Tibial artery (tissue), 4 donors: Measurements from ENCODE around the gene FRY.
A peak's percentile ranks its signal among the peaks of the same experiment; 100 is the strongest.

Experiments used
- DNase-seq, 2 donors: peaks; one replicate each; pipeline ENCODE4 v3.0.0-alpha.2; 2019
- H3K27ac ChIP-seq, 2 donors: fragments of 200-600 bp; sonication (generic) in 1 of 2; 1 replicate in 1 of 2; 2 replicates in 1 of 2; pipeline ENCODE4 v1.5.1; 2018 to 2019; ENCODE audit warnings: mild to moderate bottlenecking in 1 of 2
- H3K27me3 ChIP-seq, 2 donors: fragments of 200-600 bp; sonication (generic) in 1 of 2; one replicate each; pipeline versions ENCODE4 v1.5.1 to v1.6.0; 2016 to 2019
- H3K36me3 ChIP-seq, 3 donors: fragments of 200-600 bp; sonication (generic) in 2 of 3; one replicate each; pipeline ENCODE4 v1.5.1; 2016 to 2019; ENCODE audit warnings: mild to moderate bottlenecking in 2 of 3
- H3K4me1 ChIP-seq, 4 donors: fragments of 200-600 bp; sonication (generic) in 2 of 4; 1 replicate in 3 of 4; 2 replicates in 1 of 4; pipeline ENCODE4 v1.5.1; 2016 to 2019
- H3K4me3 ChIP-seq, 2 donors: fragments of 200-600 bp; sonication (generic) in 1 of 2; 1 replicate in 1 of 2; 2 replicates in 1 of 2; pipeline ENCODE4 v1.5.1; 2018 to 2019; ENCODE audit warnings: mild to moderate bottlenecking in 2 of 2
- H3K9me3 ChIP-seq, 3 donors: fragments of 200-600 bp; sonication (generic) in 1 of 3; one replicate each; pipeline ENCODE4 v1.5.1; 2016 to 2019
- intact Hi-C: fragments of 100-400 bp; cut with DNase I; formaldehyde crosslinking; loops from one replicate; pipeline ENCODE4 v1.15.0; 2023; ENCODE audit warnings: low total_unique reads
- TF ChIP-seq, protein P1 (sequence below), 2 experiments: fragments of 200-600 bp in 1 of 2; fragments of 450-650 bp in 1 of 2; IDR thresholded peaks; one replicate each; pipeline ENCODE4 v1.5.1; 2017 to 2019; ENCODE audit warnings: antibody characterized with exemption in 2 of 2, mild to moderate bottlenecking in 1 of 2, moderate library complexity in 1 of 2

Gene FRY

DNA sequence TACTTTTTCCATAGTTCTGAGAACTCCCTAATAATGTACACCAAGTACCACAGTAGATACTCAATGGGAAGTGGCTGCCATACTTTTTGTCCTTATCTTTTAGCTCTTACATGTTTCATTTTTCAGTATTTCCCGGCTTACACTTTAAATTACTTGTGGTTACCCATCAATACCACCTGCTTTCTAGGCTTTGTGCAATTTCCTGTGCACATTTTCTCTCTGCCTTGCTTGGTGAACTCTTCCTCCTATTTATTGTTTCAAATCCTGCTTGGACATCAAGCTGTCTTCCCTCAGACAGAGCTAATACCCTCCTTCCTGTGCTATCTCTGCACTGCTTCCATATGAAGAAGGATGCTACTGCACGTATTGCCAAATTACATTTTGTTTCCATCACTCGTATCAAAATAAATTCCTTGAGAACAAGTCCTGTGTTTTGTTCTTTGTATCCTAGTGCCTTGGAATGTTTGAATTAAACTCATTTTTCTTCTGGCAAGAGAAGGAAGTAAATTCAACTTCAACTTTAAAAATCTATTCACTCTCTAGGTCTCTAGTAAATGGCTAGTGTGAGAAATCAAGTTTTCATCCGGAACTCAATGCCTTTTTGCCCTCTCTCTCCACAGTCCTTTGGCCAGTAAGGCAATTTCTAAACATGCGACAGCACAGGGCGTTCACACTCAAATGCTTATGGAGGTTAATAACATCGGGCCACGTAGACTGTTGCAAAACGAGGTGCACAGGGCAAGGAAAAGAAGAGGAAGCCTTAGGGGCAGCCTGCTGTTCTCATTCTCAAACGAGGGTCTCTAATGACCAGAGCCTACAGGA is 277.9 kb downstream of the FRY start:
- Histone ChIP-seq H3K36me3 (no peaks in the 10 kb centered on the region), H3K4me3 (peak overlapping the region; percentile 31 to 36), H3K9me3 (no peaks in the 10 kb centered on the region), H3K27ac (peak overlapping the region; percentile 14 to 54), H3K27me3 (no peaks in the 10 kb centered on the region), H3K4me1 (peaks cover 0 to 12% (median 4%) of the 10 kb centered on the region in 4 donors)
- DNase-seq: no peak
- intact Hi-C loops: loop anchor here (2.0 to 10.0 kb wide), 3 partner anchors 65 to 465 kb away; no protein-coding TSS in a partner anchor
- TF ChIP-seq, protein P1, sequence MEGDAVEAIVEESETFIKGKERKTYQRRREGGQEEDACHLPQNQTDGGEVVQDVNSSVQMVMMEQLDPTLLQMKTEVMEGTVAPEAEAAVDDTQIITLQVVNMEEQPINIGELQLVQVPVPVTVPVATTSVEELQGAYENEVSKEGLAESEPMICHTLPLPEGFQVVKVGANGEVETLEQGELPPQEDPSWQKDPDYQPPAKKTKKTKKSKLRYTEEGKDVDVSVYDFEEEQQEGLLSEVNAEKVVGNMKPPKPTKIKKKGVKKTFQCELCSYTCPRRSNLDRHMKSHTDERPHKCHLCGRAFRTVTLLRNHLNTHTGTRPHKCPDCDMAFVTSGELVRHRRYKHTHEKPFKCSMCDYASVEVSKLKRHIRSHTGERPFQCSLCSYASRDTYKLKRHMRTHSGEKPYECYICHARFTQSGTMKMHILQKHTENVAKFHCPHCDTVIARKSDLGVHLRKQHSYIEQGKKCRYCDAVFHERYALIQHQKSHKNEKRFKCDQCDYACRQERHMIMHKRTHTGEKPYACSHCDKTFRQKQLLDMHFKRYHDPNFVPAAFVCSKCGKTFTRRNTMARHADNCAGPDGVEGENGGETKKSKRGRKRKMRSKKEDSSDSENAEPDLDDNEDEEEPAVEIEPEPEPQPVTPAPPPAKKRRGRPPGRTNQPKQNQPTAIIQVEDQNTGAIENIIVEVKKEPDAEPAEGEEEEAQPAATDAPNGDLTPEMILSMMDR (IDR thresholded peaks at IDR 0.05): no peak

DNA sequence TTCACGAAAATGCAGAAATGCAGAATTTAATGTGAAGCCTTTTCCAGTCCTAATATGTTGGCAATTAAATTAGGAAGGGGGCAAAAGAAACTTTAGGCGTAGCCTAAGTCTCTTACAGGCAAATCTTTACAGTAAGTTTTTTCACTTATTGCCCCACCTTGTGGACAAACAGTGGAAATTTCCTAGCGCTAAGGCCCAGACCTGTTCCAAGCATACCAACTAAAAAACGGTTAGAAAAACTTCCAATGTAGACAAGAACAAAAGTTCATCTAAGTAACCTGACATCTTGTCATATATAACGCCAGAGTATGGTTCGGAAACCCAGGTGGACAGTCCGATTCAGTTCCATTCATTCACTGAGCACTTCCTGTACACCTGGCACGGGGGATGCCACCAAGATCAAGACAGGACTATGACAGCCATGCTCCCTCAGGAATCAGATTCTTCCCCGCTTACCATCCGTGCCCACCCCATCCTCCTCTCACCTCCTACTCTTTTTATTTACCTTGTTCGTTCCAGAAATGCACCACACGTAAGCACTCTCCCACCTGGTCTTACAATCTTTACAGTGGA is 278.6 kb downstream of the FRY start:
- DNase-seq: no peak
- H3K36me3 ChIP-seq: no peaks in the 10 kb centered on the region
- H3K27ac ChIP-seq: peak overlapping the region; percentile 14 to 54
- peak overlapping the region; percentile 31 to 36 for H3K4me3 ChIP-seq
- intact Hi-C loops: loop anchor here (2.0 to 10.0 kb wide), 2 partner anchors 399 to 465 kb away; no protein-coding TSS in a partner anchor
- peaks cover 0 to 14% (median 8%) of the 10 kb centered on the region in 4 donors for H3K4me1 ChIP-seq
- TF ChIP-seq, protein P1 (IDR thresholded peaks at IDR 0.05): peak; percentile 69 to 88
- H3K9me3 ChIP-seq: no peaks in the 10 kb centered on the region
- H3K27me3 ChIP-seq: no peaks in the 10 kb centered on the region

DNA sequence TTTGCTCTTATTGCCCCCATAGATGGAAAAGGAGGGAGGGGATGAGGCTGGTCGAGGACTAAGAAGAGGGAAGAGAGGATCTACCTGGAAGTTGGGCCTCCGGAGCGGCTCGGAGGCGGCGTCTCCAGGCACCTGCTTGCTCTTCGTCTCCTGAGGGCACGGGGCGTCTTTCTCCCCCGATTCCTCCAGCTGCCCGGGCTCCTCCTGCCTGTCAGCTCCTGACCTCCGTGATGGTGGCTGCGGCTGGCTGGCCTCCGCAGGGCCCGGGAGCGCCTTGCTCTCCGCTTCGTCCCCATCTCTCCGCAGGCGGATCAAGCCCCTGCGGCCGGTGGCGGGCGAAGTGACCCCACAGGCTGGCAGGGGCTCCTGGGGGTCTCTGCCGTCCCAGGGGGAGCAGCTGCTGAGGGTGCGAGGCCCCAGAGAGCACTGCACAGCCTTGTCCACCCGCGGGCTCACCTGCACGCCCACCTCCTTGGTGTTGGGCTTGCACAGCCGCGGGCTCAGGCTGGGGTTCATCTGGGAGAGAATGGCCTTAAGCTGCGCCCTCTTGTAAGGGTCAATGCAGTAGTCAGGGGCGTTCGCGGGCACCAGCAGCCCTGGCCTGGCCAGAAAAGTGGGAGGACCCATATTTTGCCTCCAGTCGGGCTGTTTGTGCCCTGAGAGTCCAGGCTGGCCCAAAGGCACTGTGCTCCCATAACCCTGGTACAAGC is 279.8 kb downstream of the FRY start:
- Histone ChIP-seq H3K9me3 (no peaks in the 10 kb centered on the region), H3K36me3 (no peaks in the 10 kb centered on the region), H3K27ac (no peak overlapping the region), H3K4me3 (no peak overlapping the region), H3K4me1 (peaks cover 0 to 14% (median 10%) of the 10 kb centered on the region in 4 donors), H3K27me3 (no peaks in the 10 kb centered on the region)
- TF ChIP-seq, protein P1 (IDR thresholded peaks at IDR 0.05): no peak
- intact Hi-C loops: loop anchor here (2.0 to 10.0 kb wide), 2 partner anchors 401 to 467 kb away; no protein-coding TSS in a partner anchor
- no peak for DNase-seq

DNA sequence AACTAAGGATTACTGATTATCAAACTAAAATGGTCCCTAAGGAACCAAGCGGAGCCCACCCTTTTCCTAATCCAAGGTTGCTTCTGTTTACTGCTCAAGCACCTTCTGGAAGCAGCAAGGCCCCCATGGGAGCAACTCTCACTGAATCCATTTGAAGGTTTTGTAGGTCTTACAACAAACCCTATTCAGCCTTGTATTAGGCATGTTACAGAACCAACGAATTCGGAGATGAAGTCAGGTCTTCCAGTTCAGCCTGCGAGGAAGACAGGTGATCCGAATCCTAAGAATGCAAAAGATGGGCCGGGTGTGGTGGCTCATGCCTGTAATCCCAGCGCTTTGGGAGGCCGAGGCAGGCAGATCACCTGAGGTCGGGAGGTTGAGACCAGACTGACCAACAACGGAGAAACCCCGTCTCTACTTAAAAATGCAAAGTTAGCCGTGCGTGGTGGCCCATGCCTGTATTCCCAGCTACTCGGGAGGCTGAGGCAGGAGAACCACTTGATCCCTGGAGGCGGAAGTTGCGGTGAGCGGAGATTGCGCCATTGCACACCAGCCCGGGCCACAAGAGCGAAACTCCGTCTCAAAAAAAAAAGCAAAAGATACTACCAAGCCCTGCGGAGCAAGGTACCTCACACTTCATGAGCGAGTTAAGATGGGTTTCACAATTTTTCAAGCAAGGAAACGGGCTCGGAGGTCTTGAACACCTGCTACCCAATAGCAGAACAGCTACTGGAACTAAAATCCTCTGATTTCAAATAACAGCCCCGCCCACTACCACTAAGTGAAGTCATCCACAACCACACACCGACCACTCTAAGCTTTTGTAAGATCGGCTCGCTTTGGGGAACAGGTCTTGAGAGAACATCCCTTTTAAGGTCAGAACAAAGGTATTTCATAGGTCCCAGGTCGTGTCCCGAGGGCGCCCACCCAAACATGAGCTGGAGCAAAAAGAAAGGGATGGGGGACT is 283.0 kb downstream of the FRY start:
- Histone ChIP-seq H3K4me1 (peaks cover 0 to 13% (median 11%) of the 10 kb centered on the region in 4 donors), H3K4me3 (peak overlapping the region; percentile 74 to 89), H3K27ac (peak overlapping the region; percentile 95 to 98), H3K27me3 (no peaks in the 10 kb centered on the region), H3K9me3 (no peaks in the 10 kb centered on the region), H3K36me3 (no peaks in the 10 kb centered on the region)
- TF ChIP-seq, protein P1 (IDR thresholded peaks at IDR 0.05): no peak
- DNase-seq: peak; percentile 50 to 71
- intact Hi-C loops: loop anchor here (2.0 to 10.0 kb wide), 2 partner anchors 302 to 470 kb away; no protein-coding TSS in a partner anchor
